Measurements from ENCODE around the gene DHRS7C.

DNA sequence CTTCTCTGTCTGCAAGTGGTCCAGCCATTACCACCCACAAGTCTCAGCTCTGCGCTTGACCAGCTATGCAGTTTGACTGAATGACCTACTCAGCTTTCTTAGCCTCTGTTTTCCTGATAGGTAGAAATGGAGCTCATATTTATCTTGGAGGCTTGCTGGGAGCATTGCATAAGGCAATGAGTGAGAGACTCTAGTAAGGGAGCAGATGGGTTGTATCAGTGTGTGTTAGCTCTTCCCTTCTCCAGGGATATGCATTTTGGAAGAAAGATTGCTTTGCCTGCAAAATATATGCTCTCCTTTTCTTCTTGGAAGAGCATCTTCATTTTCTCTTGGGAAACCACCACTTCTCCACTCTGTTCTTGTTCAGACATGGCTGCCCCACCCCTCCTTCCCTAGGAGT, 26.1 kb downstream of the DHRS7C start:
- TF ChIP-seq CTCF (conservative IDR thresholded peaks at IDR 0.05) (no peak), ZFX (IDR thresholded peaks at IDR 0.05) (no peak)
